Caco-2 (cell line): ENCODE measurements around the gene SLC14A1. TPM values are rescaled to one million over a fixed set of nuclear protein-coding genes. Genes with fewer than 3 reads are reported as not detected.

Experiments used
- BruUV-seq: library from RNA; stranded (reverse); fragments of 400-500 nt; replicated peaks from 2 replicates; lab custom pipeline; 2021; lab: Mats Ljungman, UMichigan
- CTCF ChIA-PET: fragments of 300-600 bp; sonication (Branson Sonifier 250); formaldehyde crosslinking; loops from one replicate; lab custom pipeline; 2022; ENCODE audit warnings: antibody characterized with exemption; lab: Charles Lee
- POLR2A ChIA-PET: fragments of 300-600 bp; sonication (Branson Sonifier 250); formaldehyde crosslinking; loops from one replicate; lab custom pipeline; 2022; ENCODE audit warnings: antibody characterized with exemption; lab: Charles Lee
- DNase-seq, 2 experiments: peaks; one replicate each; pipeline versions ENCODE4 v3.0.0 to v3.0.0-alpha.2; 2020 to 2022
- H3K27me3 ChIP-seq: replicated peaks from 2 replicates; pipeline ENCODE4 v1.6.0; 2011; ENCODE audit warnings: low read length; ENCODE audit not compliant: control insufficient read depth, insufficient read depth
- H3K36me3 ChIP-seq: 2 replicates; pipeline ENCODE4 v1.5.1; 2011; ENCODE audit warnings: low read length; ENCODE audit not compliant: control insufficient read depth, insufficient read depth
- H3K4me1 ChIP-seq: fragments of 250-450 bp; sonication (Bioruptor Pico); 2 replicates; pipeline ENCODE4 v1.5.1; 2020; ENCODE audit warnings: mild to moderate bottlenecking
- H3K4me3 ChIP-seq: 2 replicates; pipeline ENCODE4 v1.5.1; 2011; ENCODE audit warnings: low read depth, mild to moderate bottlenecking, control low read depth, low read length
- H3K9me3 ChIP-seq: fragments of 250-450 bp; sonication (Bioruptor Pico); 2 replicates; pipeline ENCODE4 v1.5.1; 2020; ENCODE audit warnings: mild to moderate bottlenecking, moderate library complexity
- H3K27ac Mint-ChIP-seq: one replicate; pipeline ENCODE4 v1.8.0; 2022; ENCODE audit warnings: mixed read lengths; ENCODE audit not compliant: unreplicated experiment
- H3K27me3 Mint-ChIP-seq: one replicate; pipeline ENCODE4 v1.8.0; 2022; ENCODE audit warnings: mixed read lengths; ENCODE audit not compliant: insufficient read depth, unreplicated experiment
- H3K36me3 Mint-ChIP-seq: one replicate; pipeline ENCODE4 v1.8.0; 2022; ENCODE audit warnings: mild to moderate bottlenecking, mixed read lengths; ENCODE audit not compliant: insufficient read depth, unreplicated experiment
- H3K4me1 Mint-ChIP-seq: one replicate; pipeline ENCODE4 v1.8.0; 2022; ENCODE audit warnings: low read depth, mixed read lengths; ENCODE audit not compliant: unreplicated experiment
- H3K4me3 Mint-ChIP-seq: one replicate; pipeline ENCODE4 v1.8.0; 2022; ENCODE audit warnings: mild to moderate bottlenecking, moderate library complexity, mixed read lengths; ENCODE audit not compliant: unreplicated experiment
- H3K9me3 Mint-ChIP-seq: one replicate; pipeline ENCODE4 v1.8.0; 2022; ENCODE audit warnings: mixed read lengths; ENCODE audit not compliant: unreplicated experiment
- CTCF ChIP-seq, 2 experiments: fragments of 200-600 bp in 1 of 2; IDR thresholded peaks; 1 replicate in 1 of 2; 2 replicates in 1 of 2; pipeline versions ENCODE4 v1.5.1 to v1.8.0; 2011 to 2022; ENCODE audit warnings: antibody characterized with exemption in 1 of 2, control low read depth in 1 of 2, inconsistent platforms in 1 of 2, low read depth in 1 of 2, low read length in 1 of 2, mild to moderate bottlenecking in 1 of 2, moderate library complexity in 1 of 2; ENCODE audit not compliant: insufficient read depth in 1 of 2, severe bottlenecking in 1 of 2, unreplicated experiment in 1 of 2
- intact Hi-C: fragments of 100-400 bp; cut with micrococcal nuclease; formaldehyde crosslinking; loops from one replicate; pipeline ENCODE4 v1.10.0; 2022; ENCODE audit not compliant: unreplicated experiment
- total RNA-seq: library from RNA; stranded (reverse); gene quantifications from 2 replicates; pipeline ENCODE4 v1.2.3, GENCODE V29; 2022

Gene SLC14A1
- total RNA-seq, 1 experiment from 2014 or later: not detected

GRCh38 chr18:45731716-45732115 is 7.7 kb downstream of the SLC14A1 start:
- BruUV-seq: no TSS peak
- no peaks in the 10 kb centered on the region for H3K36me3 Mint-ChIP-seq
- H3K4me3 Mint-ChIP-seq: no peak overlapping the region
- H3K9me3 Mint-ChIP-seq: no peaks in the 10 kb centered on the region
- no peak overlapping the region for H3K27ac Mint-ChIP-seq
- no peak for TF ChIP-seq CTCF (IDR thresholded peaks at IDR 0.05; ENCODE audit: insufficient read depth in 1 of 2, low read depth in 1 of 2, low read length in 1 of 2, severe bottlenecking in 1 of 2, unreplicated experiment in 1 of 2)
- no peaks in the 10 kb centered on the region for H3K27me3 Mint-ChIP-seq
- H3K36me3 ChIP-seq: no peaks in the 10 kb centered on the region
- H3K9me3 ChIP-seq: no peaks in the 10 kb centered on the region
- H3K4me3 ChIP-seq: no peak overlapping the region
- no peak for DNase-seq
- ChIA-PET CTCF (interaction anchor here (1.0 to 1.3 kb wide), 2 partner anchors 9 to 97 kb away, joined by 3 read pairs; no protein-coding TSS in a partner anchor), POLR2A (no interaction called here)
- H3K4me1 Mint-ChIP-seq: no peaks in the 10 kb centered on the region
- intact Hi-C loops: no loop called here
- H3K27me3 ChIP-seq: no peaks in the 10 kb centered on the region
- H3K4me1 ChIP-seq: no peaks in the 10 kb centered on the region

GRCh38 chr18:45733535-45733934 is 9.6 kb downstream of the SLC14A1 start:
- Histone ChIP-seq H3K27me3 (no peaks in the 10 kb centered on the region), H3K4me3 (no peak overlapping the region), H3K4me1 (no peaks in the 10 kb centered on the region), H3K9me3 (no peaks in the 10 kb centered on the region), H3K36me3 (no peaks in the 10 kb centered on the region)
- Mint-ChIP-seq H3K36me3 (no peaks in the 10 kb centered on the region), H3K4me1 (no peaks in the 10 kb centered on the region), H3K27me3 (no peaks in the 10 kb centered on the region), H3K27ac (no peak overlapping the region), H3K9me3 (no peaks in the 10 kb centered on the region), H3K4me3 (no peak overlapping the region)
- ChIA-PET CTCF (no interaction called here), POLR2A (no interaction called here)
- DNase-seq: peak in 1 of 2 experiments; percentile 5
- peak in 1 of 2 experiments; percentile 7 for TF ChIP-seq CTCF (IDR thresholded peaks at IDR 0.05; ENCODE audit: insufficient read depth in 1 of 2, low read depth in 1 of 2, low read length in 1 of 2, severe bottlenecking in 1 of 2, unreplicated experiment in 1 of 2)
- no TSS peak for BruUV-seq
- intact Hi-C loops: no loop called here

GRCh38 chr18:45734505-45734904 is 10.5 kb downstream of the SLC14A1 start:
- H3K4me1 Mint-ChIP-seq: no peaks in the 10 kb centered on the region
- TF ChIP-seq CTCF (IDR thresholded peaks at IDR 0.05; ENCODE audit: insufficient read depth in 1 of 2, low read depth in 1 of 2, low read length in 1 of 2, severe bottlenecking in 1 of 2, unreplicated experiment in 1 of 2): no peak
- Histone ChIP-seq H3K4me1 (no peaks in the 10 kb centered on the region), H3K27me3 (no peaks in the 10 kb centered on the region), H3K9me3 (no peaks in the 10 kb centered on the region), H3K4me3 (no peak overlapping the region), H3K36me3 (no peaks in the 10 kb centered on the region)
- ChIA-PET CTCF (no interaction called here), POLR2A (no interaction called here)
- H3K9me3 Mint-ChIP-seq: no peaks in the 10 kb centered on the region
- no peaks in the 10 kb centered on the region for H3K36me3 Mint-ChIP-seq
- no TSS peak for BruUV-seq
- intact Hi-C loops: no loop called here
- no peaks in the 10 kb centered on the region for H3K27me3 Mint-ChIP-seq
- no peak for DNase-seq
- no peak overlapping the region for H3K27ac Mint-ChIP-seq
- H3K4me3 Mint-ChIP-seq: no peak overlapping the region
